Fibroblast of lung (primary cell): ENCODE measurements around the gene SRP72.

Experiments used
- CTCF ChIP-seq, 2 donors: IDR thresholded peaks in 1 of 2; conservative IDR thresholded peaks in 1 of 2; 1 replicate in 1 of 2; 2 replicates in 1 of 2; pipeline ENCODE4 v1.5.1; 2011 to 2012; ENCODE audit warnings: low read length in 2 of 2, control low read depth in 1 of 2, inconsistent platforms in 1 of 2, low read depth in 1 of 2, mild to moderate bottlenecking in 1 of 2
- EZH2 ChIP-seq: IDR thresholded peaks from 2 replicates; pipeline ENCODE4 v1.5.1; 2012; ENCODE audit warnings: low read length, control low read depth, mild to moderate bottlenecking; ENCODE audit errors: missing control alignments

- TF ChIP-seq CTCF (conservative IDR thresholded peaks at IDR 0.05 in 1 of 2, IDR thresholded peaks at IDR 0.05 in 1 of 2; ENCODE audit: low read depth in 1 of 2, low read length in 2 of 2) = no peak
- no peak for TF ChIP-seq EZH2
These were observed 2.8 kb upstream of the SRP72 start for GRCh38 chr4:56464581-56464980.
